ENCODE data around the gene SMARCC2.
A peak's percentile ranks its signal among the peaks of the same experiment; 100 is the strongest.

Gene SMARCC2

DNA sequence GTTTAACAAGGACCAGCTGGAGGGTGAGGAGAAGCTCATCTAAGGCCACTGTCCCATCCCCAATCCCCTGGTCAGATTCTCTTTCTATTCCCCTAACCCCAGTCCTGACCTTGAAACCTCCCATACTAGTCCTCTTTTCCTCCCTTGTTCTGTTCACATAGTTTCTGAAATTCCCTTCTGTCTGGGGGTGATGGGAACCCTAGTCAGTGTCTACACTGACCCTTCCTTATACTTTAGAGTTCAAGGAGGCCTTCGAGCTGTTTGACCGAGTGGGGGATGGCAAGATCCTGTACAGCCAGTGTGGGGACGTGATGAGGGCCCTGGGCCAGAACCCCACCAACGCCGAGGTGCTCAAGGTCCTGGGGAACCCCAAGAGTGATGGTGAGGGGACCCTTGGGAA is 34.5 kb downstream of the SMARCC2 start:
- peaks cover 4% of the 10 kb centered on the region; the same call in 1 of the 2 replicates for H3K36me3 ChIP-seq (ENCODE audit: insufficient read depth, low read length)
- no peaks in the 10 kb centered on the region for H3K9me2 ChIP-seq (replicated peaks; ENCODE audit: low read depth, low read length)
- no peaks in the 10 kb centered on the region for H3K27me3 ChIP-seq (ENCODE audit: insufficient read depth, low read length, poor library complexity, severe bottlenecking)
- H3K9me3 ChIP-seq (ENCODE audit: insufficient read depth, low read depth, low read length), result no peaks in the 10 kb centered on the region
- TF ChIP-seq EZH2phosphoT487 (IDR thresholded peaks at IDR 0.05; ENCODE audit: borderline replicate concordance), result no peak
- TF ChIP-seq, protein P1, sequence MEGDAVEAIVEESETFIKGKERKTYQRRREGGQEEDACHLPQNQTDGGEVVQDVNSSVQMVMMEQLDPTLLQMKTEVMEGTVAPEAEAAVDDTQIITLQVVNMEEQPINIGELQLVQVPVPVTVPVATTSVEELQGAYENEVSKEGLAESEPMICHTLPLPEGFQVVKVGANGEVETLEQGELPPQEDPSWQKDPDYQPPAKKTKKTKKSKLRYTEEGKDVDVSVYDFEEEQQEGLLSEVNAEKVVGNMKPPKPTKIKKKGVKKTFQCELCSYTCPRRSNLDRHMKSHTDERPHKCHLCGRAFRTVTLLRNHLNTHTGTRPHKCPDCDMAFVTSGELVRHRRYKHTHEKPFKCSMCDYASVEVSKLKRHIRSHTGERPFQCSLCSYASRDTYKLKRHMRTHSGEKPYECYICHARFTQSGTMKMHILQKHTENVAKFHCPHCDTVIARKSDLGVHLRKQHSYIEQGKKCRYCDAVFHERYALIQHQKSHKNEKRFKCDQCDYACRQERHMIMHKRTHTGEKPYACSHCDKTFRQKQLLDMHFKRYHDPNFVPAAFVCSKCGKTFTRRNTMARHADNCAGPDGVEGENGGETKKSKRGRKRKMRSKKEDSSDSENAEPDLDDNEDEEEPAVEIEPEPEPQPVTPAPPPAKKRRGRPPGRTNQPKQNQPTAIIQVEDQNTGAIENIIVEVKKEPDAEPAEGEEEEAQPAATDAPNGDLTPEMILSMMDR (conservative IDR thresholded peaks at IDR 0.05; ENCODE audit: low read length), result no peak
- H4K20me1 ChIP-seq (ENCODE audit: insufficient read depth, low read length, poor library complexity, severe bottlenecking), result peaks cover 15% of the 10 kb centered on the region
- H3K79me2 ChIP-seq (ENCODE audit: insufficient read depth, low read length), result peaks cover 51% of the 10 kb centered on the region
- peaks cover 32% of the 10 kb centered on the region for H3K4me1 ChIP-seq (ENCODE audit: insufficient read depth, low read length, poor library complexity, severe bottlenecking)
- no peak overlapping the region for H3K4me3 ChIP-seq (ENCODE audit: low read length, poor library complexity, severe bottlenecking)
- no peaks in the 10 kb centered on the region for H3F3A ChIP-seq (ENCODE audit: low read depth)
- H3K4me2 ChIP-seq (ENCODE audit: low read depth, low read length, poor library complexity, severe bottlenecking), result peak overlapping the region; percentile 77
- H3K9ac ChIP-seq (ENCODE audit: low read depth, low read length, poor library complexity, severe bottlenecking), result peak overlapping the region; percentile 92
- H2AFZ ChIP-seq (ENCODE audit: low read length), result no peak overlapping the region

DNA sequence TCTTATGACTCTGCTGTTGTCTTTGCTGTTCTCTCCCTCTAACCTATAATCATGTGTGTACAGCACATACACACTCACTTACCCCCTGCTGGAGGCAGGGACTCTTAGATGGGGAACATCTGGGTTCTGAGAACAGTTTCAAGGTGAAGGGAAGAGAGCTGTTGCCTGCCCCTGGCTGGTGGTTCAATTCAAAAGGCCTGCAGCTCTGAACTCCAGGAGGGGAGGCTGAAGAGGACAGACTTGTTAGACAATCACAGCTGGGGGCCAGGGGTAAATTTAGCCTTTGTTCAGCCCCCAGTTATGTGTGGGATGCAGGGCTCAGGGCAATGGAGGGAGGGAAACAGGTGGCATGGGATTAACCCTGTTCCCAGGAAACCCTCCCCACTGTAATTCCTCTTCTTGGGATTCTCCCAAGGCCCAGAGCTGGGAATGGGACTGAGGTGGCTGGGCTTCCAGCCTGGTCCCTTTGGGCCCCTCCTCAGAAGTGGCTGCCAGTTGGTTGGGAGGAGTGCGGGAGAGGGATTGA is 35.0 kb downstream of the SMARCC2 start:
- Histone ChIP-seq H3K4me1 (ENCODE audit: insufficient read depth, low read length, poor library complexity, severe bottlenecking) (peaks cover 29% of the 10 kb centered on the region), H2AFZ (ENCODE audit: low read length) (no peak overlapping the region), H3K9me3 (ENCODE audit: insufficient read depth, low read depth, low read length) (no peaks in the 10 kb centered on the region), H3K9ac (ENCODE audit: low read depth, low read length, poor library complexity, severe bottlenecking) (peak overlapping the region; percentile 92), H3K36me3 (ENCODE audit: insufficient read depth, low read length) (no peaks in the 10 kb centered on the region), H4K20me1 (ENCODE audit: insufficient read depth, low read length, poor library complexity, severe bottlenecking) (peaks cover 10% of the 10 kb centered on the region), H3F3A (ENCODE audit: low read depth) (no peaks in the 10 kb centered on the region), H3K79me2 (ENCODE audit: insufficient read depth, low read length) (peaks cover 46% of the 10 kb centered on the region), H3K4me2 (ENCODE audit: low read depth, low read length, poor library complexity, severe bottlenecking) (peak overlapping the region; percentile 77), H3K9me2 (replicated peaks; ENCODE audit: low read depth, low read length) (no peaks in the 10 kb centered on the region), H3K27me3 (ENCODE audit: insufficient read depth, low read length, poor library complexity, severe bottlenecking) (no peaks in the 10 kb centered on the region), H3K4me3 (ENCODE audit: low read length, poor library complexity, severe bottlenecking) (no peak overlapping the region)
- TF ChIP-seq EZH2phosphoT487 (IDR thresholded peaks at IDR 0.05; ENCODE audit: borderline replicate concordance), result no peak
- TF ChIP-seq, protein P1 (conservative IDR thresholded peaks at IDR 0.05; ENCODE audit: low read length), result no peak

DNA sequence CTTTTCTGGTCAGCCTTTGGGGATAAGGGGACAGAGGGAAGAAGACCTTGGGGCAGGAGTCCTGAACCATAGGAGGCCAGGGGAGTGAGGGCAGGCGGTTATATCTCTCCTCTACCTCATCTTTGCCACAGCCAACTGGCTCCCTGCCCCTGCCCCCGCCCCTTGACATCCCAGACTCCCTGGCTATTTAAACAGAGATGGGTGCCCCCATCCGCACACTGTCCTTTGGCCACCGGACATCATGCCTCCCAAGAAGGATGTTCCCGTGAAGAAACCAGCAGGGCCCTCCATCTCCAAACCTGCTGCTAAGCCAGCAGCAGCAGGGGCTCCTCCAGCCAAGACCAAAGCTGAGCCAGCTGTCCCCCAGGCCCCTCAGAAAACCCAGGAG is 35.6 kb downstream of the SMARCC2 start:
- H2AFZ ChIP-seq (ENCODE audit: low read length), result no peak overlapping the region
- no peaks in the 10 kb centered on the region for H3F3A ChIP-seq (ENCODE audit: low read depth)
- H4K20me1 ChIP-seq (ENCODE audit: insufficient read depth, low read length, poor library complexity, severe bottlenecking), result peaks cover 4% of the 10 kb centered on the region
- peak overlapping the region; percentile 77 for H3K4me2 ChIP-seq (ENCODE audit: low read depth, low read length, poor library complexity, severe bottlenecking)
- H3K79me2 ChIP-seq (ENCODE audit: insufficient read depth, low read length), result peaks cover 39% of the 10 kb centered on the region
- no peaks in the 10 kb centered on the region for H3K9me3 ChIP-seq (ENCODE audit: insufficient read depth, low read depth, low read length)
- H3K9me2 ChIP-seq (replicated peaks; ENCODE audit: low read depth, low read length), result no peaks in the 10 kb centered on the region
- TF ChIP-seq, protein P1 (conservative IDR thresholded peaks at IDR 0.05; ENCODE audit: low read length), result no peak
- TF ChIP-seq EZH2phosphoT487 (IDR thresholded peaks at IDR 0.05; ENCODE audit: borderline replicate concordance), result no peak
- H3K27me3 ChIP-seq (ENCODE audit: insufficient read depth, low read length, poor library complexity, severe bottlenecking), result no peaks in the 10 kb centered on the region
- H3K9ac ChIP-seq (ENCODE audit: low read depth, low read length, poor library complexity, severe bottlenecking), result peak overlapping the region; percentile 92
- no peaks in the 10 kb centered on the region for H3K36me3 ChIP-seq (ENCODE audit: insufficient read depth, low read length)
- H3K4me3 ChIP-seq (ENCODE audit: low read length, poor library complexity, severe bottlenecking), result peak overlapping the region; percentile 88
- peaks cover 22% of the 10 kb centered on the region for H3K4me1 ChIP-seq (ENCODE audit: insufficient read depth, low read length, poor library complexity, severe bottlenecking)

Data from Loucy (cell line).